K562 (cell line): ENCODE results near the gene AMPD1. TPM values are rescaled to one million over a fixed set of nuclear protein-coding genes. Genes with fewer than 3 reads are reported as not detected.

Source experiments
- AFF1 ChIP-seq, 2 experiments: fragments of 450-650 bp; IDR thresholded peaks; 2 replicates each; pipeline ENCODE4 v1.6.1; 2018; ENCODE audit warnings: mild to moderate bottlenecking in 2 of 2, low read depth in 1 of 2; ENCODE audit not compliant: partially characterized antibody in 2 of 2
- CBFA2T3 ChIP-seq: fragments of 450-650 bp; IDR thresholded peaks from 2 replicates; pipeline ENCODE4 v1.6.1; 2017
- CGGBP1 ChIP-seq: fragments of 250-450 bp; sonication (Bioruptor Pico); IDR thresholded peaks from 2 replicates; pipeline ENCODE4 v1.9.0; 2021; ENCODE audit warnings: mild to moderate bottlenecking
- IRF2 ChIP-seq: sonication (generic); formaldehyde crosslinking; IDR thresholded peaks from 2 replicates; pipeline ENCODE4 v1.8.1; 2022; ENCODE audit warnings: mild to moderate bottlenecking, missing genetic modification reagents
- KDM2B ChIP-seq: fragments of 250-450 bp; sonication (Bioruptor Pico); IDR thresholded peaks from 2 replicates; pipeline ENCODE4 v1.8.0; 2021; ENCODE audit warnings: mild to moderate bottlenecking, moderate library complexity
- KLF16 ChIP-seq: IDR thresholded peaks from 2 replicates; pipeline ENCODE4 v1.6.1; 2016; ENCODE audit warnings: antibody characterized with exemption
- NONO ChIP-seq, 2 experiments: fragments of 200-400 bp in 1 of 2; fragments of 450-650 bp in 1 of 2; formaldehyde crosslinking in 1 of 2; IDR thresholded peaks; 2 replicates each; pipeline ENCODE4 v1.6.1; 2017; ENCODE audit warnings: low read depth in 2 of 2, mild to moderate bottlenecking in 2 of 2, moderate library complexity in 2 of 2, low read length in 1 of 2
- PCBP2 ChIP-seq: fragments of 200-400 bp; formaldehyde crosslinking; IDR thresholded peaks from 2 replicates; pipeline ENCODE4 v1.6.1; 2018; ENCODE audit warnings: low read length, low read depth, mild to moderate bottlenecking, moderate library complexity; ENCODE audit not compliant: poor library complexity, severe bottlenecking
- POU5F1 ChIP-seq: fragments of 150-350 bp; IDR thresholded peaks from 2 replicates; pipeline ENCODE4 v1.6.1; 2014; ENCODE audit warnings: borderline replicate concordance, low read length, low read depth, mild to moderate bottlenecking; ENCODE audit not compliant: partially characterized antibody
- RAD21 ChIP-seq, 2 experiments: fragments of 250-450 bp in 1 of 2; fragments of 450-650 bp in 1 of 2; sonication (Bioruptor Pico) in 1 of 2; formaldehyde crosslinking in 1 of 2; IDR thresholded peaks in 1 of 2; conservative IDR thresholded peaks in 1 of 2; 2 replicates each; pipeline versions ENCODE4 v1.4.0 to v1.8.0; 2020 to 2022; ENCODE audit warnings: mild to moderate bottlenecking in 2 of 2, moderate library complexity in 1 of 2
- RBFOX2 ChIP-seq: fragments of 200-400 bp; formaldehyde crosslinking; IDR thresholded peaks from 2 replicates; pipeline ENCODE4 v1.6.1; 2017; ENCODE audit warnings: low read depth, mild to moderate bottlenecking, low read length, moderate library complexity
- ZNF407 ChIP-seq: fragments of 450-650 bp; IDR thresholded peaks from 2 replicates; pipeline ENCODE4 v1.6.1; 2016; ENCODE audit warnings: low read depth
- polyA plus RNA-seq, 8 experiments: library from polyadenylated mRNA; depleted of rRNA in 4 of 8; stranded (reverse) in 5 of 8; unstranded in 3 of 8; fragments of >200 nt; fragmentation: Nextera tagmentation in 2 of 8; fragmentation: Illumina TruSeq in 1 of 8; extraction: Ambion mirVana in 2 of 8; extraction: Trizol in 1 of 8; gene quantifications; 2 replicates each; pipeline versions ENCODE4 v1.2.1 to v1.2.3, GENCODE V29; 2011 to 2014; ENCODE audit warnings: inconsistent platforms in 1 of 8, missing spikeins in 1 of 8
- total RNA-seq, 7 experiments: library from RNA; depleted of rRNA in 6 of 7; stranded (reverse); fragments of >200 nt in 6 of 7; fragmentation: Illumina TruSeq in 2 of 7; extraction: Trizol in 2 of 7; gene quantifications; 2 replicates each; pipeline versions ENCODE4 v1.2.1 to v1.2.3, GENCODE V29; 2011 to 2021; ENCODE audit warnings: low replicate concordance in 1 of 7

The AMPD1 gene
- total and polyA plus RNA-seq, 9 of the 15 experiments (the other 6 are each of a cell fraction or from before 2014, with no cell fraction given), result 0.04 to 0.17 TPM; not detected in 7

- TF ChIP-seq POU5F1 (no peak), PCBP2 (no peak), RAD21 (CRISPR knock-in tag; conservative IDR thresholded peaks at IDR 0.05 in 1 of 2, IDR thresholded peaks at IDR 0.05 in 1 of 2) (no peak), CBFA2T3 (no peak), CGGBP1 (no peak), KDM2B (CRISPR knock-in tag) (no peak), ZNF407 (no peak), KLF16 (no peak), AFF1 (IDR thresholded peaks at IDR 0.05; ENCODE audit: low read depth in 1 of 2, partially characterized antibody in 2 of 2) (no peak), NONO (IDR thresholded peaks at IDR 0.05; ENCODE audit: low read depth in 2 of 2, low read length in 1 of 2) (no peak), IRF2 (CRISPR knock-in tag) (no peak), RBFOX2 (peak; percentile 23; the same call in 1 of the 2 replicates)
Observed at GRCh38 chr1:114670083-114671010, 25.0 kb downstream of the AMPD1 start (continued).
